Measurements from ENCODE around the gene CMTM8.

CMTM8 gene

DNA sequence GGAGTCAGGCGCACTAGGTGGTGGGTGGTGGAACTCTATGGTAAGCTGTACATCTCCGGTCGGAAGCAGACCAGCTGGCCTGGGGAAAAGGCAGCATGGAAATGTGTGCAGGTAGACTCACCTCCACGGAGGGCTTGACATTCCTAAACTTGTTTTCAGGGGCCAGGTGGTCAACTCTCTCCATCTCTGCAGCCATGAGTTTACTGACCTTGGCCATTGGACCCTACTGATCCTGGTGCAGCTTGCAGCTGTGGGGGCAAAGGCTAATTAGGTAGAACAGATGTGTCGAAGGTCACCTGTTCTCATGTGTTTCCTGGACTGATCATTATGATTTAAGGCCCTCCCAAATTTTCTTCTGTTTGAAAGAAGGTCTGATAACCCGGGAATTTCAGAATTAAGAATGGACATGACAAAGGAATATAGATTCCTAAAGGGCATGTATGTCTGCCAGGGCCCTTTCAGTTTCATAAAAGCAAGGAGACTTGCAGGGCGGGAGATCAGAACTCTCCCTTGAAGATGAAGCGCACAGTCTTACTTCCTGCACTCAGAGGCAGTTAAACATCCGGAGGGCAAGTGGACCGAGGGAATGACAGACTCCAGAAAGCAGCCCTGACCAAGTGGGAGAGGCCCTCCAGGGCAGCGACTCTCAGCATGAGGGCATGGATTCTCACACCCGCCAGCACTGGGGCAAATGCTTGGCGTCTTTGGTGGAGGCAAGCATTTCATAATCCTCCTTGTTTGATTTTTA is 97.1 kb downstream of the CMTM8 start:
- no peak for DNase-seq (ENCODE audit: low read depth in 2 of 2)

DNA sequence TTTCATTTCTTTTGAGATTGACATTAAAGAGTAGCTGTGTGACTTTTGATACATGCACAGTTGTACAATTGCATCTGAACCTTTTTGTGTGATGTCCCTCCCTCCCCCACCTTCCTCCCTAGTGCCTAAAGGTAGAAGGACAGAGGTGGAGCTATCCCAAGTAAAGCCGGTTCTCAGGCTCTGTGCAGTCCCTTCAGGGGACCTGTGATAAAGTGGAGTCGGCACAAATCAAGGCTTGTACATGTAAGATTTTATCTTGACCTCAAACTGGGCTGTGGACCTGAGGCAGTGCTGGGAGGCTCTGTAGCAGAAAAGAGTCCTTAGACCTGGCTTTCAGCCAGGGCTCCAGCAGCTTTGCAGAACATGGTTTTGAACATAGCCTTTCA is 97.6 kb downstream of the CMTM8 start:
- DNase-seq (ENCODE audit: low read depth in 2 of 2): no peak

GRCh38 chr3:32337505-32337904 is 99.0 kb downstream of the CMTM8 start:
- DNase-seq (ENCODE audit: low read depth in 2 of 2): no peak

DNA sequence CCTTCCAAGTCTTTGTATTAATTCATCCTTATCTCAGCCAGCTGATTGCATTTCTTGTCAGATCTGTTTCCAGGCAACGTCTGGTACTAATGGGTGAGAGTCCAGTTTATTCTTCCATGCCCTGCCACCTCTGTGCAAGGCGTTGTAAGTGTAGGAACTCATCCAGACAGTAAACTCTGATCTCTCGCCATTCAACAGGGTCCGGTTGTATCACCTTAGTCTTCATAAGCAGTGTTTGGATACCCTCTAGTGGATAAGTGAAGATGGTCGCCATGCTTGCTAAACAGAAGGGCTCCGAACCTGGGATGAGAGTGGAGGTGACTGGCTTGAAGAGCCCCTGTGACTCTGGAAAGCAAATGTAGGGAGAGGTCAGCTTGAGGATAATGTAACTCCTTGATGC is 101.6 kb downstream of the CMTM8 start:
- peak; percentile 2 to 7 for DNase-seq (ENCODE audit: low read depth in 2 of 2)

DNA sequence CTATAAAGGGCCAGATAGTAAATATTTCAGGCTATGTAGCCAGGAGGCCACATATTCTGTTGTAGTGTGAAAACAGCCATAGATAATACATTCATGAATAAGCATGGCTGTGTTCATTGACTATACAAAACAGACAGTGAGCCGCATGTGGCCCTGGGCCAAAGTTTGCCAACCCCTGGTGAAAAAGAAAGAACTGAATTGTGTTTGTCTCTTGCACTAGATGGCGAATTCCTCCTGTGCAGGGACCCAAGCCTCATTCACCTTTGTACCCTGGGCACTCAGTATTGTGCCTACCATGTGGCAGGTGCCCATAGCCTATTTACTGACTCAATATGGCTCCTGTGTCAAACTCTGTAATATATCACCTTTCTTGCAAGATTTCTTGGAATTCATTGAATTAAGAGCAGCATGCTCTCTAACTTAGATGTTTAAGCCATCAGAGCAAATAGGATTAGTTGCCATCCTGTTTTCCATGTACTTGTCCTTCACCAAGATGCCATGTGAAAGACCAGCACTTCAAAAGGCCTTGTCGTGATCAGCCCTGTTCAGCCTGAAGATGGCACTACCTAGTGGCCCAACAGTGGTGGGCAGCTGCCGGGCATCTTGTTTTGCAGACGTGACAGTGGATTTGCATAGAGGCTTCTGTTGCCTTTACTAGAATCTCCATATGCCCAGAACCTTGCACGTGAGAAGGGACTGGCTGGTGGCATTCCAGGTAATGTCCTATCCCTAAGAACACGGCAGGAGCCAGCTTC is 102.3 kb downstream of the CMTM8 start:
- no peak for DNase-seq (ENCODE audit: low read depth in 2 of 2)

DNA sequence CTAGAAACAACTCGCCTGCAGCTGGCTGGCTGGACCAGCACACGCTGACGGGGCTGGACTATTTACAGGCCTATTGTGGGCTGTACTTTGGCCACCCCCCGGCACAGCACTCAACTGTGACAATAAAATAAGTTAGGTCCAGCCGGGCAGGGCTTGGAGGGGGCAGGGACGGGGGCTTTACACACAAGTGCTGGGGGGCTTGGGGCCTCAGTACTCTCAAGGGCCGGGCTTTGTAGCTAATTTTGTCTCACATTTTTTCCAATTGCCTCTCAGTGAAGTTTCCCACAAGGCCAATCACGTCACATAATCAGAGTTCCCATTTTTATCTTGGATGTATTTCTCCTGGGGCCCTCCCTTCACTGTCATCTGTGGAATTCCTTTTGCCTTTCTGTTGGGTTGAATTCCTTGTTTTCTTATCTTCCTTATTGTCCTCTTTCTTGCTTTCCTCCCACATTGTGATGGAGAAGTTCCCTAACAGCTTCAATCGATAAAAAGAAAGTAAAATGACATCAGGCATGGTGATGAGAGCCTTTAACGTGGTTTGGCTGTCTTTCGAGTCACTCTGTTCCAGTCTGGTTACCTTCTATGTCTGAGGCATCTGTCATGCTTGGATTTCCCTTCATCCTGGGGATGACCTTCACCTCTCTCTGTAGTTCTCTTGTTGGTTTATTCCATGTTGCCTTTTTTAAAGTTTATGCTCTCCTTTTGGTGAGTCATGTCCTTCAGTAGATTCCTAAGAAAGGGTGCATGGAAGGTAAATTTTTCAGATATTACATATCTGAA is 109.1 kb downstream of the CMTM8 start:
- no peak for DNase-seq (ENCODE audit: low read depth in 2 of 2)

GRCh38 chr3:32349184-32349583 is 110.7 kb downstream of the CMTM8 start:
- no peak for DNase-seq (ENCODE audit: low read depth in 2 of 2)

DNA sequence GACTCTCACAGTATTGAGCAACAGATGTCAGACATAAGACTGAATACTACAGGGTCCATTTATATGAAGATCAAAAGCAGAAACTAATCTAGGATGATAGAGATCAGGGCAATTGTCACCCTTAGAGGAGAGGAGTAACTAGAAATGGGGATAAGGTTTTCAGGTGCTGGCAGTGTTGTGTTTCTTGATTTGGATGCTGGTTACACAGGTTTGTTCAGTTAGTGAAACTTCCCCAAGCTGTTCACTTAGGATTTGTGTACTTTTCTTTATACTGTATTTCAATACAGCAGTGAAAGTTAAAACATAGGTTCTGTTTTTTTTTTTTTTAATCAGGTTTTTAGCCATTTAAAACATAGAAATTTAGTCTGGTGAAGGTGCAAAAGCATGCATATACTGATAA is 114.1 kb downstream of the CMTM8 start:
- DNase-seq (ENCODE audit: low read depth in 2 of 2): no peak

- no peak for DNase-seq (ENCODE audit: low read depth in 2 of 2)
These were observed 114.9 kb downstream of the CMTM8 start for GRCh38 chr3:32353351-32353750.

DNA sequence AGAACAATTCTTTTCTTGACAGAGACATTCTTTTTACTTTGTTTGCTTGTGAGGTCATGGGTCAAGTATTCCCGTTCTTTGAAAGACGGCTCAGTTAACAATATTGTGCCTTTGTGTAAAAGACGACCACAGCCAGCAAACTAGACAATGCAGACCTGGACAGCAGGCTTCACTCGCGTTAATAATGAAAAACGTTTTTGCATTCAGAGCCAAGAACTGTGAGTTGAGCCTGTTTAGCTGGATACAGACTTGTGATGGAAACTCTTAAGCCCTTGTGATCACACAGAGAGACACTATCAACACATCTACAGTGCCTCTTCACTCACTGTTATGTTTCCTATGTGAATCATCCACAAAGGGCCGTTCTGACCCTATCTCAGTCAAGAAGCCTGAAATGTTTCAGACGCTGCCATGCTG is 115.9 kb downstream of the CMTM8 start:
- no peak for DNase-seq (ENCODE audit: low read depth in 2 of 2)

DNA sequence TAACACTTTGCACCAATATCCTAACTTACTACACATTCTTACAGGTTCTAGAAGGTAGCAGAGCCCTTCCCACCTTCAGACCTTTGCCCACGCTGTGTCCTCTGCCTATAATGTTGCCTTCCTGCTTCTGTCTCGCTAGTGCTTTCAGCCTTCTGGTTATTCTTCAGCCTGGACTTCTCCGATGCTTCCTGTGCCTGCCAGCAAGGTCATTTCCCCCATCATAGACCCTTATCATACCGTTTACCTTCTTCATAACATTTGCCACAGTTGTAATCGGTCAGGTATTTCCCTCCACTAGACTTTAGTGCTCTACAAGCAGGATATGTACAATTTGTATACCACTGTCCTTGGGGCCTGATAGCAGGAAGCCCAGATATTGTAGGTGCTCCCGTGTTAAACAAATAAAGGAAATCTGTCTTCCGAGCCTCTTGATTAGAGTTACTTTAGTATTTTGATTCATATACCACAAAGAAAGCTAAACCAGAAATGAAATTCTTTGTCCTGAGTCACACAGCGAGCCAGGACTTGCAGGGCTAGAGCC is 117.3 kb downstream of the CMTM8 start:
- no peak for DNase-seq (ENCODE audit: low read depth in 2 of 2)

GRCh38 chr3:32359766-32360492 is 121.4 kb downstream of the CMTM8 start:
- DNase-seq (ENCODE audit: low read depth in 2 of 2): no peak

- no peak for DNase-seq (ENCODE audit: low read depth in 2 of 2)
These were observed 122.0 kb downstream of the CMTM8 start for GRCh38 chr3:32360493-32360827.

GRCh38 chr3:32366638-32367397 is 128.3 kb downstream of the CMTM8 start:
- DNase-seq (ENCODE audit: low read depth in 2 of 2): no peak

DNA sequence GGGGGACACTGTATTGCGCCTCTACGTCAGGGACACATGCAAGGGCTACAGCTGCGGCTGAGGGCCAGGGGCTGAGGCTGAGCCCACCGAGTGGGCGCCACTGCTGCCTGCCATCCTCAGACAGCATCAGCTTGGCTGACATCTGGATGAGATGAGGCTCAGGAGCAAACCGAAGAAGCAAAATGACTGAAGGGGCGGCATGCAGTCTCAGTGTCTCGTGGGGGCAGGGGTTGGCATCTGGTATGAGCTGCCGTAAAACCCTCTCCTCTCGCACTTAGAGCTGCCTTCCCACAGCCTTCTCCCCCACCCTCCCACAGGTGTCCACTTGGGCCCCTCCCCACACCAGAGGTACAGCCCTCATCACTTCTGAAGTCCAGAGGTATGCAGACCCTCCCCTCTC is 129.0 kb downstream of the CMTM8 start:
- no peak for DNase-seq (ENCODE audit: low read depth in 2 of 2)

DNA sequence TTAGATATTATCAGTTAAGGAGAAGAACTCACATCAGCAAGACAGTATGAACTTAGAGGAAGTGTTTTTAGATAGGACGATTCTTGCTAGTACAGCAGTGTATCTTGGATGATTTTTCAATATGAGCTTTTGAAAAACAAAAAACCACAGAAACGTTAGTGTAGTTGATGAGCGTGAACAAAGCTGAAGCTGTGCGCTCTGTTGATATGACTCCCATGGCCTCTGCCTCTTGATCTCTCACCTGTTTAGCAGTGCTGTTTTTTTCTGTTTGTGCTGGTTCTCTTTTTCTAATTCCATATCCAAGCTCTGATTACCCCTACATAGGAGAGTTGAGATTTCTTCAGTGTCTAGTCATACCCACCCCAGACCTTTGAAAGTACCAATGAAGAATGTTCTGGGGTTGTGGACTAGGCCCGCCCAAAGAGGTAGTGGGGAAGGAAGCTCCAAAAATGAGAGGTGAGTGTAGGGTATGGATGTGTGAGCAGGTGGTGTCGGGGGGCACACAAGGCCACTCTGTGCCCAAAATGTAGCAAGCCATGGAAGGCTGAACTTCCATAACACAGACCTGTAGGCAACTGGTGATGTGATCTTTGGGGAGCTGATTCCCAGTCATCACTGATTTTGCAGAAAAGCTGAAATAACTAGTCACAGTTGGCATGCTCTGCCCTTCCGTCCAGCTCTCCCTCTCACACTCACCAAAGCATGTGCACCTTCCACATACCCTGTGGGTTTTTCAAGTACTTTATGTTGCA is 133.2 kb downstream of the CMTM8 start:
- DNase-seq (ENCODE audit: low read depth in 2 of 2): no peak

DNA sequence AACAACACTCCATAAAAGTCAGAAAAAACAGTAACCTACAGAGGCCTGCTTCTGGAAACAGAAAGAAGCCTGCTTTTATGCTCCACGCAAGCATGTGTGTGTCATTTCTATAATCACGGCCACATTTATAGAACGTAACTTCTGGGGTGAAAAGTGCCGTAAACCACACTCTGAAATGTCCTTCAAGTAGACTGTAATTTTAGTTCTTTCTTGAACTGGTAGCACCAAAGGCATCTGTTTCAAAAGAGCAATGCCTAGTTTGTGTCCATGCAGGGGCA is 133.7 kb downstream of the CMTM8 start:
- DNase-seq (ENCODE audit: low read depth in 2 of 2): no peak

GRCh38 chr3:32373276-32373675 is 134.8 kb downstream of the CMTM8 start:
- DNase-seq (ENCODE audit: low read depth in 2 of 2): no peak

DNA sequence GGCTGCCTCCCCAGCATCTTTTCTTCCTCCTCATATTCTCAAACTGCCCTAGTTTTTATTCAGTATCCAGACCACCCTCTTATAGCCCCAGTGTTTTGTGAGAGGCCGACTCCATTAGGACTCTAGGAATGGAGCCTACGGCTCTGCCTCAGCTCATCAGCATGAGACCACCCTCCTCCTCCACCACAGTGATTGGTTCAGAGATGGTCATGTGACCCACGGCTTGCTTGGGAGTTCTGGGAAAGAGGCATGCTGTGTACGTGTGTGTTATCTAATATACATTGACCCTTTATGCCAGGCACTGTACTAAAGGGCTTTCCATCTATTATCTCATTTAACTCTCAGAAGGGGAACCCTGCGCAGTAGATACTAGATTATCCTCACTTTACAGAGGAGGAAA is 135.4 kb downstream of the CMTM8 start:
- DNase-seq (ENCODE audit: low read depth in 2 of 2): no peak

DNA sequence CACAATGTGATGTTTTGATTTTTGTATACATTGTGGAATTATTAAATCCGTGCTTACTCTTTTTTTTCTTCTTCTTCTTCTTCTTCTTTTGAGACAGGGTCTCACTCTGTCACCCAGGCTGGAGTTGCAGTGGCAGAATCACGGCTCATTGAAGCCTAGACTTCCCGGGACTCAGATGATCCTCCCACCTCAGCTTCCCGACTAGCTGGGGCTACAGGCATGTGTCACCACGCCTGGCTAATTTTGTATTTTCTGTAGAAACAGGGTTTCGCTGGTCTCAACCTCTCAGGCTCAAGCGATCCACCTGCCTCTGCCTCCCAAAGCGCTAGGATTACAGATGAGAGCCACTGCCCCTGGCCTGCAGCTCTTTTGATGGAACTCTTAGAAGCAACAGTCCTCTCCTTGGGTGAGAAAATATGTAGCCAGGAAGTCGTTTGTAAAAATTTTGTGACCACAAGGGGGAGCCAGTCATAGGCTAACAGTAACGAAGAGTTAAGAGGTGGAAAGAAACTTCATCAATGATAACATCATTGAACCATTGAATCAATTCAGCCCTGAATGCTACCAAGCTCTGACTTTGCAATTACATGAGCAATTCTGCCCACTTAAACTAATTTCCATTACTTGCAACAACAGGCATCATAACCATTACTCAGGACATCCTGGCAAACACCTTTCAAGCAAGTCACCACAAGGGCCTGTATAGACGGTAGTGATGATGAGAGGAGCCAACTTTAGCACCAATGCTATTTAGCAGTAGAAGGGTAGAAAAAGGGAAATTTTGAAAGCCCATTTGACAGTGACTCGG is 136.5 kb downstream of the CMTM8 start:
- peak in 1 of 2 experiments; percentile 39 for DNase-seq (ENCODE audit: low read depth in 2 of 2)
